Measurements from ENCODE around the gene CXXC1.

- no peak for TF ChIP-seq POLR2A (IDR thresholded peaks at IDR 0.05)
- TF ChIP-seq CTCF (IDR thresholded peaks at IDR 0.05), result no peak
- TF ChIP-seq POLR2AphosphoS5 (IDR thresholded peaks at IDR 0.05), result no peak
Observed at GRCh38 chr18:50286391-50287027, 983 bp downstream of the CXXC1 start.

Data from upper lobe of left lung (tissue), 4 donors.